ENCODE data around the gene HOOK2.

GRCh38 chr19:12821761-12822160 lies 46.4 kb upstream of the HOOK2 start:
- TF ChIP-seq, protein P1, sequence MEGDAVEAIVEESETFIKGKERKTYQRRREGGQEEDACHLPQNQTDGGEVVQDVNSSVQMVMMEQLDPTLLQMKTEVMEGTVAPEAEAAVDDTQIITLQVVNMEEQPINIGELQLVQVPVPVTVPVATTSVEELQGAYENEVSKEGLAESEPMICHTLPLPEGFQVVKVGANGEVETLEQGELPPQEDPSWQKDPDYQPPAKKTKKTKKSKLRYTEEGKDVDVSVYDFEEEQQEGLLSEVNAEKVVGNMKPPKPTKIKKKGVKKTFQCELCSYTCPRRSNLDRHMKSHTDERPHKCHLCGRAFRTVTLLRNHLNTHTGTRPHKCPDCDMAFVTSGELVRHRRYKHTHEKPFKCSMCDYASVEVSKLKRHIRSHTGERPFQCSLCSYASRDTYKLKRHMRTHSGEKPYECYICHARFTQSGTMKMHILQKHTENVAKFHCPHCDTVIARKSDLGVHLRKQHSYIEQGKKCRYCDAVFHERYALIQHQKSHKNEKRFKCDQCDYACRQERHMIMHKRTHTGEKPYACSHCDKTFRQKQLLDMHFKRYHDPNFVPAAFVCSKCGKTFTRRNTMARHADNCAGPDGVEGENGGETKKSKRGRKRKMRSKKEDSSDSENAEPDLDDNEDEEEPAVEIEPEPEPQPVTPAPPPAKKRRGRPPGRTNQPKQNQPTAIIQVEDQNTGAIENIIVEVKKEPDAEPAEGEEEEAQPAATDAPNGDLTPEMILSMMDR (IDR thresholded peaks at IDR 0.05), result no peak
- TF ChIP-seq POLR2A (IDR thresholded peaks at IDR 0.05), result no peak

Measured in Peyer's patch (tissue), 4 donors.